ENCODE results near the gene GLB1L2.
A peak's percentile ranks its signal among the peaks of the same experiment; 100 is the strongest.

The GLB1L2 gene

DNA sequence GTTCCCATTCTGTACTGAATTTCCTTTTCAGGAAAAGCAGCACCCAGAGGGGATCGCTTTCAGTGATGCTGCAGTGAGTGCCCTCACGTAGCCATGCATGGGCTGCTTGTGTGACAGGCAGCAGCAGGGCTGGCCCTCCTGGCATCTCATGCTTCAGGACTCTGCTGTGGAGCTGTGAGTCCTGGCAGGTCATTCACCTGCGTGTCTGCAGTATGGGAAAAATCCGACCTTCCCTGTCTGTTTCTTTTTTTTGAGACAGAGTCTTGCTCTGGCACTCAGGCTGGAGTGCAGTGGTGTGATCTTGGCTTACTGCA, 13.4 kb downstream of the GLB1L2 start:
- DNase-seq (ENCODE audit: low read depth, low spot score) = no peak

DNA sequence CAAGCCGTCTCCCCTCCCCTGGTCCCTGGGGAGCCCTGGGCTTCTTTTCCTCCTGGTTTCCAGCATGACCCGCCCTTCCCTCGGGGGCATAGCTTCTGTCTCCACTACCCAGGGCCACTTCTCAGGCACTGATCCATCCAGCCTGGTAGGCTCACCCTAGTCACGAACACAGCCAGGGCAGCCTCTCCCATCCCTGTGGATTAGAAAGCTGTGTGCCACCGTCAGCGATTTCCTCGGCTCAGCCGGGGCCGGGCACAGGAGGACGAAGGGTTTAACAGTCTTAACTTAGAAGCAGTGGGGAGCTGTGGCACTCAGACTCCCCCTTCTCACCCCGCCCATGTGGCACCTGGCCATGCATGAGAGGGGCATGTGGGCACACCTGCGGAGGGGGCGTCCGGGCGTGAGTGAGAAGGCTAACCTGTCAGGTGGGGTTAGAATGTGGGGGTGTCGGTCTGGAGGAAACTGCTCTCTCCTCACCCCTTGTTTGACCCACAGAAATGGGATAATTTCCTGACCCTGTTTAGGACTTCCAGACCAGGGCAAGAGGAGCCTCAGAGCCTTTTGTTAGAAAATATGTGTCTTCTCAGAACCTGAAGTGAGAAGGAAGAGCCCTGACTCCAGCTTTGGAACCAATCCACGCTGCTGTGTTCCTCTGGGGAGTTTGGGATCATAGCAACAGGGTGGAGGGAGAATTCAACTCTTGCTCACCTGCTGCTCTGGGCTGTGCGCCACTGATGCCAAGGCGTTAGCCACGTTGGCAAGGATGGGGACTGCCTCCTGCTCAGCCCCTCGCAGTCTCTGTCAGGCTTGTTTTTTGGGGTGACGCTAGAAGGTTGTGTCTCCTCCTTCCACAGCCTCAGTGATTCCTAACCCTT, 14.6 kb downstream of the GLB1L2 start:
- no peak overlapping the region for H3K27ac ChIP-seq
- DNase-seq (ENCODE audit: low read depth, low spot score) = no peak

More for the DNA sequence above, 13.4 kb downstream of the GLB1L2 start:
- no peak overlapping the region for H3K27ac ChIP-seq

DNA sequence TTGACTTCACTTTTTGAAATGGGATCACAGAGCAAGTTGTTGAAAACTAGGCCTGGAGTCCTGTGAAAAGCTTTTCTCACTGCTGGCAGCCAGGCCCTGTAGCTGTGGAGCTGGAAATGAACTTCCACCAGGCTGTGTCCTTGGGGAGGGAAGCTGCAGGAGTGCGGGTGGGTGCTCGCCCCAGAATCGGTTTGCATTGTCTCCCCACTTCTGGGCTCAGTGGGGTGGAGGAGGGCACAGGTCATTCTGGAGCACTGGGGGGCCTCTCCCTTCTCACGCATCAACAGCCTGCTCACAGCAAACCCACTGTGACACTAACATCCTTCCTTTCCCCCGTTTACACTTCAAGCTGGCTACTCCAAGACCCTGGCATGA, 15.2 kb downstream of the GLB1L2 start:
- no peak for DNase-seq (ENCODE audit: low read depth, low spot score)

DNA sequence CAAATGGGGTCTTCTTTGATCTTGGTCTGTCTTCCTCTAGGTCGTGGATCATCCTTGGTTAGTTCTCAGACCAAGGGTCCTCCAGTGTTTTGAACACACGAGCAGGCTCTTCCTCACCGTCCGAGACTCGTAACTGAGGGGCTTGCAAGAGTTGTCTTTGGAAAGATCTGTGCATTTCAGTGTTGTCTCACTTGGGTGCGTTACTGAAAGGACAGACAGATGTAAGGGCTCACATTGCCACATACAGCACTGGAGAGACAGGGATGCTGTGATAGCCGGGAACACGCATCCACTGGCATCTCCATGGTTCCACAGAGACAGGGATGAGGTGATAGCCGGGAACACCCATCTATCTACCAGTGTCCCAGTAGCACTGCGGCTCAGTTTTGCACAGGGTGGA, 15.7 kb downstream of the GLB1L2 start:
- no peak for DNase-seq (ENCODE audit: low read depth, low spot score)

More for the DNA sequence above, 15.2 kb downstream of the GLB1L2 start:
- no peak overlapping the region for H3K27ac ChIP-seq

DNA sequence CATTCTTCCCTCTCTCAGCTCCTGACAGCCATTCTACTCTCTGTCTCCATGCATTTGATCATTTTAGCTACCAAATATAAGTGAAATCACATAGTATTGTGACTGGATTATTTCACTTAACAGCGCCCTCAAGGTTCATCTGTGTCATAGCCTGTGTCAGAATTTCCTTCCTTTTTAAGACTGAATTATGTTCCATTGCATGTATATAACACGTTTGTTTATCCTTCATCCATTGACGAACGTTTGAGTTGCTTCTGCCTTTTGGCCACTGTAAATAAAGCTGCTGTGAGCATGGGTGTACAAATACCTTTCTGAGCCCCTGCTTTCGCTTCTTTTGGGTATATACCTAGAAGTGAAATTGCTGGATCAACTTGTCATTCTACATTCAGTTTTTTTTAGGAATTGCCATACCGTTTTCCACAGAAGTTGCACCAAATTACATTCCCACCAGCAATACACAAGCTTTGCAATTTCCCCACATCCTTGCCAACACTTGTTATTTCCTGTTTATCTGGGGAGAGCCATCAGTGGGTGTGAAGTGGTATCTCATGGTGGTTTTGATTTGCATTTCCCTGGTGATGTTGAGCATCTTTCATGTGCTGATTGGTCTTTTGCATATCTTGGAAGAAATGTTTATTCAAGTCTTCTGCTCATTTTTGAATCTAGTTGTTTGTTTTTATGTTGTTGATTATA, 17.5 kb downstream of the GLB1L2 start:
- H3K27ac ChIP-seq = no peak overlapping the region
- DNase-seq (ENCODE audit: low read depth, low spot score) = no peak

More for the DNA sequence above, 15.7 kb downstream of the GLB1L2 start:
- no peak overlapping the region for H3K27ac ChIP-seq

DNA sequence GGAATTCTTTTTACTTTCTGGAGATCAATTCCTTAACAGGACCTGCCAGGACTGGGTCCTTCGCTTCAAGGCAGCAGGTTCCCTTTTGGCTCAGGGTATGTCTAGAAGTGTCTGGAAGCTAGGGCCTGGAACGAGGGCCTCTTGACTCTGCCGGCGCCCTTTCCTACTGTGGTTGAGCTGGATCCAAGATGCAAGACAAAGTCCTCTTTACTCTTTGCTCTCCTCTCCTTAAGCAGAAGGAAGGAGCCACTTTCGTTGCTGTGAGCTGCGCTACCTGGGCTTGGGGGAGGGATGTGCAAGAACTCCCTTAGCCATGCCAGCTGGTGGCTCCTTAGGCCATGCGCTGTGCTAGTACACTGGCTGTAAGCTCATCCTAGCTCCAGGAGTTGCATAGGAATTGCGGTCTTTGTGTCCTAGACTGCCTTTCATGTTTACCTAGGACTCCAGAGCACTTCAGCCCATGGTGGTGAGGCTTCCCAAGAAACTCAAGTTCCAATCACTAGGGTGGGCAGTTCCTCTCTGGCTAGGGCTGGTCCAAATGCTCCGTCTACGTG, 18.1 kb downstream of the GLB1L2 start:
- H3K27ac ChIP-seq = no peak overlapping the region
- DNase-seq (ENCODE audit: low read depth, low spot score) = no peak

DNA sequence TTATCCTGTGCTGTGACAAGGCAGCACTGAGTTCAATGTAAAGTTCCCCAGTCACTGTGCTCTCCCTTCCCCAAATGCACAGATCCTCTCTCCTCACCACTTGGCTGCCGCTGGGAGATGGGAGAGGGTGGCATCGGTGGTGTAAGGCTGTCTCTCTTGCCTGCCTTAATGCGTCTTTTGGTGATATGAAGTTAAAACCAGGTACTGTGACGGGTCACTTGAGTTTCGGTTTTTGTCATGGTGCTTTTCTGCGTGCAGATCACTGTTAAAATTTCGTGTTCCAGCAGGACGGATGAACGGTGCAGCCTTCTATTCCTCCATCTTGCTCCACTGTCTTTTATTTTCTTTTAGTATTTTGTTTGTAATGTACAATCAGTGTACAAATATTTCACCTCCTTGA, 18.6 kb downstream of the GLB1L2 start:
- no peak overlapping the region for H3K27ac ChIP-seq
- DNase-seq (ENCODE audit: low read depth, low spot score) = no peak

DNA sequence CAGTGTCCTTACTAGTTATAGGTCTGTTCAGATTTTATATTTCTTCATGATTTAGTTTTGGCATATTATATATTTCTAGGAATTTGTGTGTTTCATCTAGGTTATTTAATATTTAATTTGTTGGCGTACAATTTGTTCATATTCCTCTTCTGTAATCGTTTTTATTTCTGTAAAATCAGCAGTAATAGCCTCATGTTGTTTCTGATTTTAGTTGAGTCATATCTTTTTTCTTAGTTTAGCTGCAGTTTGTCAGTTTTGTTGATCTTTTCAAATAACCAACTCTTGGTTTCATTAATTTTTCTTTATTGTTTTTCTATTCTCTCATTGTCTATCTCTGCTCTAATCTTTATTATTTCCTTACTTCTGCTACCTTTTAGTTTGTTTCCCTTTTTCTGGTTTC, 20.3 kb downstream of the GLB1L2 start:
- no peak overlapping the region for H3K27ac ChIP-seq
- DNase-seq (ENCODE audit: low read depth, low spot score) = no peak

DNA sequence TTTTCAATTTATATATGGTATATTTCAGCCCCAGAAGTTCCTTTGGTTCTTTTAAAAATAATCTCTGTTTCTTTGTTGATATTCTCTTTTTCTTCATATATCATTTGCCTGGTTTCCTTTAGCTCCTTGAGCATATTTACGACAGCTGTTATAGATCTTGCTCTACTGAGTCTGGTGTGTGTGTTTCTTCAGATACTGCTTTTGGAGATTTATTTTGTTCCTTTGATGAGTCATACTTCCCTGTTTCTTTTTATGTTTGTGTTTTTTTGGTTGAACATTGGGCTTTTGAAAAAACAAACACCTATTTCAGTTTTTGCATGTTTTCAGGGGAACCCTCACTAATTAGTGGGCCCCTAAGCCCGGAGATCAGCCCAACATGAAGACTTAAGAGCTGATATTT, 23.3 kb downstream of the GLB1L2 start:
- no peak overlapping the region for H3K27ac ChIP-seq
- no peak for DNase-seq (ENCODE audit: low read depth, low spot score)

DNA sequence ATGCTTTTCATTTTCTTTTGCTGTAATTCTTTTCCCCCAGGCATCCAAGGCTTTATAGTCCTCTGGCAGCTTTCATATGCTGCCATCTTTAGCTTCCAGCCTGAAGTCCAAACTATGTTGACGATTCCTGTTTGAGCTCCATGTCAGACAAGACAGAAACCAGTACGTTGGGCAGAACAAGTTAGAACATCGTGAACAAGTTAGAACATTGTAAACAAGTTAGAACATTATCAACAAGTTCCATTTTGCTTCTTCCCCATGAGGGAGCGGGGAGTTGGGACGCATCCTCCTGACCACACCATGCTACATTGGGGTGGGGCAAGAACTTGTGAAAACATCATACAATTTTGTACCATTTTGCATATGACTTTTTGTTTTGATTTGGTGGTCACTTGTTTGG, 23.9 kb downstream of the GLB1L2 start:
- H3K27ac ChIP-seq = no peak overlapping the region
- peak; percentile 22 for DNase-seq (ENCODE audit: low read depth, low spot score)

DNA sequence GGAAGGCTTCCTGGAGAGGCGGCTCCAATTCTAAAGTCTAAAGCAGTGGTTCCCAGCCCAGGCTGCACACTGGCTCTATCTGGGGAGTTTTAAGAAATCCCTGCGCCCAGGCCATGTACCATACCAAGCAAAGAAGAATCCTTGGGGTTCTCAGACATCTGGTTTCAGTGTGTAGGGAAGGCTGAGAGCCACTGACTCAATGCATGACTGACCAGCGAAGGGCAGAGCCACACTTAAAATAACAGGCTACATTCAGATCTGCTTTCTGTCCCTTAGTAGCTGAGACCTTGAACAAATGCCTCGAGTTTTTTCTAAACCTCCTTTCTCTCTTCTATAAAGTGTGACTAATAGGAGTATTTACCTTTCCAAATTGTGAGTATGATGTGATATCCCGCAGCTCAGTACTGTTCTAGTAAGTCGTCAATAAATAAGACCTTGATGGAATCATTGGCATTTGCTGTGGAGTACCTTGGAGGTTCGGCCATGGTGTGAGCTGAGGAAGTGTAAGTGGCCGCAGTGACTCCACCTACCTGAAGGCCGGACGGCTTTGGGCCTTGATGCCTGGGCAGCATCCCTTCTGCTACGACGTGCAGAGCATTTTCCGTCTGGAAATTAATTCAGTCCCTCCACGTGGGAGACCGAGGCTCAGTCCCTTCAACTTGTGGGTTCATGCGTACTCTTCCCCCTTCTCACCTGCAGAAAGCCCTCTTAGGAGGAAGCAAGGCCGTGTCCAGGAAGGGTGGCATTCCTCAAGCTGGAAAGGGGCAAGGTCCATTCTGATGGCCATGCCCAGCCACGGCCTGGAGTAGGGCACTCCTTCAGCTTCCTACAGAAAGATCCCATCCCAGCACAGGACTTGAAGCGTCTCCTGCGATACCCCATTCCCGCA, 25.1 kb downstream of the GLB1L2 start:
- H3K27ac ChIP-seq = no peak overlapping the region
- no peak for DNase-seq (ENCODE audit: low read depth, low spot score)

DNA sequence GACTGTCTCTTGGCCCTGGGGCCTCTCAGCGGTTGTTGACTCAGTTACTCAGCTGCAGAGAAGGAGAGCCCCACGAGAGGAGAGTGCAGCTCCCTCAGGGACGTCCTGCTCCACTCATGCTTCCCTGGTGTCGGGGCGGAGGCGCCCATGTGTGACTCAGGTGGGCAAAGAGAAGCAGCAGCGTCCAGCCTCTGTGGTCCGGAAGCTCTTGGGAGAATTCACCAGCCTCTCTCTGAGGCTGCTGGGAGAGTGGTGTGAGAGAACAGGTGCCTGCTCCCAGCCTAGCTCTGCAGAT, 25.7 kb downstream of the GLB1L2 start:
- H3K27ac ChIP-seq = no peak overlapping the region
- no peak for DNase-seq (ENCODE audit: low read depth, low spot score)

DNA sequence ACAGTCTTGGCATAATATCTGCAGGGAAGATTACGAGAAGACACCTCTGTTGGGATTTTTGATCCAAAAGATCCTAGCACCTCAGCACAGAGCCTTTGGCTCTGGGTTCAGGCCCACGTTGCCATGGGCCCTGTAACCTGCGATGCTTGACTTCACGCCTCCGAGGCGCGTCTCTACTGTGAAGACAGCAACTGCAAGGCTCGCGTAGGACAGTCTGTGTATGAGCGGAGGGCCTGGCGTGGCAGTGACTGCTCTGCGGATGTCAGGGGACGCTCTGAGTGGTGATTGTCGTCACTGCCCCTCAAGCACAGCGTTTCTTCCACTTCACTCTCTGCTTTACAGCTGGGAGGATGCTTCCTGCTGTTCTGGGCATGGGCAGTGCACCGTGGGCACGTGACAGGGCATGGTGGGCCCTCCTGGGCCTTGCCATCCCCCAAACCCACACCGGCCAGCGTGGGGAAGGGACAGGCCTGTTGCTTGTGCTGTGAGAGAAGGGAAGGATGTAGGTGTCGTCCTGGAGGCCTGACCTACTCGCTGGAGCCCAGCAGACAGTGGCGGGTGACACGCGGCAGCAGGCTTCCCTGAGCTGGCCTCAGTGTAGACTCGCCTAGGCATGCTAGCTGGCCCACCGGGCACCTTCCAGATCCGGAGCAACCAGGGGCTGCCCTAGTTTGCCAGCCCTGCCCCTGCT, 26.5 kb downstream of the GLB1L2 start:
- no peak overlapping the region for H3K27ac ChIP-seq
- DNase-seq (ENCODE audit: low read depth, low spot score) = no peak

DNA sequence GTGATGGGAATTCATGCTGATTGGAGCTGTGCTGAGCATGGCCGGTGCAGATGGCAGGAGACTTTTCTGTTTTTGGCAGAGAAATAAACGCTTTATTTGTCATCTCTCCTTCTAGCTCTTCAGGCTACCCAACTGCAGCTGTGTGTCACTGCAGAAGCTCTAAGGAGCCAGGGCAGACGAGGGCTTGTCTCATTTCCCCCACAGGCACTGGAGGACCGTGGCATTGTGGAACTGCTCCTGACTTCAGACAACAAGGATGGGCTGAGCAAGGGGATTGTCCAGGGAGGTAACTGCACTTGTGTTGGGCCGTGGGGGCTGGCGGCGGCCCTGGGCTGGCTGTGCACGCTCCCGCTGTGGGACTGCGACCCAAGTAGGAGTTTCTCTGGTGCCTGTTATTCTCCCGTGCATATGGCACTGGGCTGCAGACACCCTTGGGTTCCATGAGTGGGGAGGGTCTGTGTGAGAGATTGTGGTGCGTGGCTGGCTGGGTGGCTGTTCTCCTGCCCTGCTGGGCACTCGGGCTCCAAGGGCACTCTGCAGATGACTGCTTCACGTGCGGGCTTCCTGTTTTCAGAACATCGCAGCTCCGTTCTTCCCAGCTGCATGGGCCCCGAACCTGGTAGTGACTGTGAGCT, 27.2 kb downstream of the GLB1L2 start:
- H3K27ac ChIP-seq = no peak overlapping the region
- no peak for DNase-seq (ENCODE audit: low read depth, low spot score)

DNA sequence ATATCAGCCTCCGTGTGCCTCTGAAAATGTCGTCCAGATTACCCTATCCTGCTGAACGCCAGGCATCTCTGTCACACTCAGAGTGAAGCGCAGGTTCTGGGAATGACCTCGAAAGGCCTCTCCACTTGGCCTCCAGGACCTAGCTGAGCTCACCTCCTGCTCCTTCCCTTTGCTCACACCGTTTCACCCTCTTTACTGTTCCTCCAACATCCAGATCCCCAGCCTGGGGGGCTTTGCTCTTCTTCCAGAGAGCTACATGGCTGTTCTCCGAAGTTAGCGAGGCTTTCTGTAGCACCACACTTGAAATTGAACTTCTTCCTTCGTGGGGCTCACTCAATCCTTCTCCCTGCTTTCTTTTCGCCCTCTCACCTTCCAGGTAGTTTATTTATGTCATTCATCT, 27.9 kb downstream of the GLB1L2 start:
- H3K27ac ChIP-seq = no peak overlapping the region
- no peak for DNase-seq (ENCODE audit: low read depth, low spot score)

DNA sequence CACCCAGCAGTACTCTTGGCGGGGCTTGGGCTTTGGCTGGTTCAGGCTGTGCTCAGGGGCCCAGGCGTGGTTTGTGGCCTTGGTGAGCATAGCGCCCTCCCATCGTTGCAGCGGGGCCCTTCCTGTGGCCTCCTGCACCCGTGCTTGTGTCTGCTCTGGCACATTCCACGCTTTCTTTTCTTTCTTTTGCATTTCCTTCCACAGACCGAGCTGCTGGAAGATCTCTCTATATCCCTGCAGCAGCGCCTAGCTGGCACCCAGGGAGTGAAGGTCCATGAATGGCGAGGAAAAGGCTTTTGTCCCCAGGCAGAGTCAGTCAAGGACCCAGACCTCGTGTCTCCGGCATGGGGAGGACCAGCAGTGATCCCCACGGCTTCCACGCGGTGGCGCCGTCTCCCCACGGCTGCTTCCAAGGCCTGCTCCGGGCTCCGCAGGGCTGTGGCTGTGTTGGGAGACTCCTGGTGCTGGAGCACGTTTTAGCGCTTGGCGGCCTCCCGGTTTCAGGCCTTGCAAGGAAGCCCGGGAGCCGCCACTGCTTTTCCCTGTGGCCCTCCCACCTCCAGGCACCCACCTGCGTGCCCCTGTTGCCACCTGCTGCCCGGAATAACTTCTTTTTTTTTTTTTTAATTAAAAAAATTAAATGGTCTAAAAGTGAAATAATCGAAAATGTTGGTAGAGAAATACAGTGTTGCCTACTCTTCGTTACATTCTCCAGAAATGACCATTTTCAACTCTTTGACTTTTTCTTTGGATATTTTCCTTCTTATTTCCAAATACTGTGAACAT, 28.5 kb downstream of the GLB1L2 start:
- DNase-seq (ENCODE audit: low read depth, low spot score) = peak; percentile 14
- H3K27ac ChIP-seq = no peak overlapping the region

DNA sequence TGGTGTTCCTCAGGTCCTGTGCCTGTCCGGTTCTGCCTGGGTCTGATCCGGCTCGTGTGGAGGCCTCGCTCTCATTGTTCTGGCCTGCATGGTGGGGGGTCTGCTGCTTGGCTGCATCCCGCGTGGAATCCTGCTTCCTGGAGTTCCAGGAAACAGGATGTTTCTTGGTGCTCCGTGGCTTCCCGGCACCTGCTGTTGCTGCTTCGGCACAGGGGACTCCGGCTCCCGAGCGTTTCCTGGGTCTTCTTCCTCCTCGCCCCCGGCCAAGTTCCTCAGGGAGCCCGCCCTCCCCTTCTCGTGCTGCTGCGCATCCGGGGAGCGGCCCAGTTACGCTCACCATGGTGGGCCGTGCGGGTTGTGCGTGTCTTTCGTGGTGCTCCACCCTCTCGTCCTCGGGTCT, 29.9 kb downstream of the GLB1L2 start:
- DNase-seq (ENCODE audit: low read depth, low spot score) = no peak
- no peak overlapping the region for H3K27ac ChIP-seq

DNA sequence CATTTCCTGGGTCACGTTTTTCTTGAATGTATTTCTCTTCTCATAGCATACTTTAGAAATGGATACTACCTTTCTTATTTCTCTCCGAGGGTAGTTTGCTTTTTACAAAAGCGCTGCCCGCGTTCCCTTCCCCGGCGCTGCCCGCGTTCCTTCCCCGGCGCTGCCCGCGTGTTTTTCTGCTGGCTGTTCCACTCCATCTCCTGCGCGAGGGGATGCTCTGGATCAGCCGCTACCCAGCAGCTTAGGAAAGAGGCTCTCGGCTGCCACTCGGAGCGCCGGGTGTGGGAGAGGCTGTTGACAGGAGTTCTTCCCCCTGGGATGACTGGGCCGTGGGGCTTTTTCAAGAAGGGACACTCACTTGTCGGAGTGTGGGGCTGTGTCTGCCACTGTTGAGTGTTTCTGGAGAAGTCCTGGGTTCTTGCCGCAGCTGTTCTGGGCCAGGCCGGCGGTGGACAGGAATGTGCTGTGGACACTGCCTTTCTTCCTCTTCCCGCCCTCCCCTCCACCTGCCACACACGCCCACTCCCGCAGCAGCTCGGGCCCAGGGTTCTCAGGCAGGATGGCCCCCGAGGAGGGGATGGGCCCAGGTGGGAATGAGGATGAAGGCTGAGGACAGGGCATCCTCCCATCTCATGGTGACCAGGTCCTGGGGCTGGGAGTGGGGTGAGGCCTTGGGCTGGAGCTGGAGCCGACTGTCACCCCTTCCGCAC, 30.6 kb downstream of the GLB1L2 start:
- DNase-seq (ENCODE audit: low read depth, low spot score) = no peak
- H3K27ac ChIP-seq = no peak overlapping the region
